Esophagus squamous epithelium (tissue), 5 donors: ENCODE data around the gene COMMD10. TPM values are rescaled to one million over a fixed set of nuclear protein-coding genes. Genes with fewer than 3 reads are reported as not detected.

Experiments used
- DNase-seq: peaks from one replicate; lab custom pipeline; 2025; lab: John Stamatoyannopoulos, UW
- H3K27ac ChIP-seq, 4 donors: fragments of 200-600 bp; sonication (generic); one replicate each; pipeline ENCODE4 v1.5.1; 2016 to 2019; ENCODE audit warnings: mild to moderate bottlenecking in 1 of 4
- H3K27me3 ChIP-seq, 4 donors: fragments of 200-600 bp; sonication (generic); 1 replicate in 3 of 4; 2 replicates in 1 of 4; pipeline versions ENCODE4 v1.5.1 to v1.6.0; 2017 to 2021; ENCODE audit warnings: antibody characterized with exemption in 1 of 4
- H3K36me3 ChIP-seq, 3 donors: fragments of 200-600 bp; sonication (generic); one replicate each; pipeline ENCODE4 v1.5.1; 2016 to 2019
- H3K4me1 ChIP-seq, 3 donors: fragments of 200-600 bp; sonication (generic); one replicate each; pipeline ENCODE4 v1.5.1; 2017 to 2019
- H3K4me3 ChIP-seq, 4 donors: fragments of 200-600 bp; sonication (generic); 1 replicate in 3 of 4; 2 replicates in 1 of 4; pipeline ENCODE4 v1.5.1; 2016 to 2019; ENCODE audit warnings: mild to moderate bottlenecking in 2 of 4, moderate library complexity in 1 of 4
- H3K9me3 ChIP-seq, 3 donors: fragments of 200-600 bp; sonication (generic); one replicate each; pipeline ENCODE4 v1.5.1; 2016 to 2019
- POLR2A ChIP-seq, 4 donors: fragments of 450-650 bp; IDR thresholded peaks; one replicate each; pipeline ENCODE4 v1.6.1; 2017; ENCODE audit warnings: antibody characterized with exemption in 4 of 4, mild to moderate bottlenecking in 4 of 4, moderate library complexity in 3 of 4
- whole genome bisulfite sequencing, 2 donors: methylation state at CpG; one replicate each; pipeline ENCODE4 v1.1.5; 2018; 5-methylcytosine and 5-hydroxymethylcytosine counted together
- intact Hi-C: fragments of 100-400 bp; cut with DNase I; formaldehyde crosslinking; loops from one replicate; pipeline ENCODE4 v1.15.0; 2022
- total RNA-seq, 4 donors: library from RNA; depleted of rRNA; stranded (reverse); fragments of >200 nt; gene quantifications; one replicate each; pipeline ENCODE4 v1.1.0, GENCODE V29; 2016
- TF ChIP-seq, protein P1 (sequence below), 6 experiments: fragments of 450-650 bp in 4 of 6; fragments of 200-600 bp in 2 of 6; sonication (generic) in 2 of 6; IDR thresholded peaks; one replicate each; pipeline ENCODE4 v1.5.1; 2016 to 2019; ENCODE audit warnings: antibody characterized with exemption in 6 of 6, mild to moderate bottlenecking in 4 of 6, moderate library complexity in 4 of 6
- donor health status: DM: yes; HTN: yes; CAD: no.

Gene COMMD10
- total RNA-seq, 4 donors from 2014 or later, result 14.1 to 29.0 (median 18.7) TPM

DNA sequence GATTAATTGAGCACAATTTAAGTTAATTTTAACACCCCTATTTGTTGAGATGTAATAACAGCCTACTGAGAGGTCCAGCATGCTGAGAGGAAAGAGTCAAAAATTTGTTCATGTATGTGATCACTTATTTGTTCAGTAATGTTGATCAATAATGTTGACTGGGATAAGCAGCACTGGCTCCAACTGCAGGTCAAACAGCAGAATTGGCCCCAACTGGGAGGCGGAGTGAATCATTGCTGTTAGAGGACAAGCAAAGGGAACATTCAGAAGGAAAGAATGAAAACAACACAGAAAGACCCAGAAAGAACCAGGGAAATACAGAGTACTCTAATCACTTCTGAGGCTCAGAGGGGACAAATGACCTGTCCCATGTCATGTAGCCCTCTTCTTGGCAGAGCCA is 221.1 kb downstream of the COMMD10 start:
- H3K36me3 ChIP-seq, result peaks cover 0 to 83% (median 0%) of the 10 kb centered on the region in 3 donors
- H3K4me1 ChIP-seq, result no peaks in the 10 kb centered on the region
- TF ChIP-seq, protein P1, sequence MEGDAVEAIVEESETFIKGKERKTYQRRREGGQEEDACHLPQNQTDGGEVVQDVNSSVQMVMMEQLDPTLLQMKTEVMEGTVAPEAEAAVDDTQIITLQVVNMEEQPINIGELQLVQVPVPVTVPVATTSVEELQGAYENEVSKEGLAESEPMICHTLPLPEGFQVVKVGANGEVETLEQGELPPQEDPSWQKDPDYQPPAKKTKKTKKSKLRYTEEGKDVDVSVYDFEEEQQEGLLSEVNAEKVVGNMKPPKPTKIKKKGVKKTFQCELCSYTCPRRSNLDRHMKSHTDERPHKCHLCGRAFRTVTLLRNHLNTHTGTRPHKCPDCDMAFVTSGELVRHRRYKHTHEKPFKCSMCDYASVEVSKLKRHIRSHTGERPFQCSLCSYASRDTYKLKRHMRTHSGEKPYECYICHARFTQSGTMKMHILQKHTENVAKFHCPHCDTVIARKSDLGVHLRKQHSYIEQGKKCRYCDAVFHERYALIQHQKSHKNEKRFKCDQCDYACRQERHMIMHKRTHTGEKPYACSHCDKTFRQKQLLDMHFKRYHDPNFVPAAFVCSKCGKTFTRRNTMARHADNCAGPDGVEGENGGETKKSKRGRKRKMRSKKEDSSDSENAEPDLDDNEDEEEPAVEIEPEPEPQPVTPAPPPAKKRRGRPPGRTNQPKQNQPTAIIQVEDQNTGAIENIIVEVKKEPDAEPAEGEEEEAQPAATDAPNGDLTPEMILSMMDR (IDR thresholded peaks at IDR 0.05), result no peak
- no peak for TF ChIP-seq POLR2A (IDR thresholded peaks at IDR 0.05)
- no peak overlapping the region for H3K4me3 ChIP-seq
- DNase-seq, result no peak
- no peaks in the 10 kb centered on the region for H3K27me3 ChIP-seq
- 100% methylated on average over 1 of the region's 1 CpG for WGBS, 2 donors
- peaks cover 0 to 51% (median 19%) of the 10 kb centered on the region in 3 donors for H3K9me3 ChIP-seq
- H3K27ac ChIP-seq, result no peak overlapping the region
- intact Hi-C loops, result no loop called here

DNA sequence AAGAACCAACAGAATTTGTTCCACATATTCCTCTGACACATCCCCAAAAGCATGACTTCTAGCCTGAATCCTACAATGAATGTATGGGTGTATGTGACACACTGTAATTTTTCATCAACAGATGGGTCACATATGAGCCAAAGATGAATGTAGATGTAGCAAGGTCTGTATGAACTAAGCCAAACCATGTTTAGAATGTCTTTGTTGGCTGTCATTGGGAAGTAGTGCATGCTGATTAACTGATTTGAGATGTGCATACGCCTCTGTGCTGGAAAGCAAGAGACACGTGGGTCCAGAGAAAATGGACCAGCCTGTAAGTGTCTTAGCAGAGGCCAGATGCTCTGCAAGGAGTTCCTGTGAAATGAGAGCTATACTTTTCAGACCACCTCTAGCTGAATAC is 222.0 kb downstream of the COMMD10 start:
- no peak overlapping the region for H3K4me3 ChIP-seq
- H3K9me3 ChIP-seq, result peaks cover 0 to 51% (median 21%) of the 10 kb centered on the region in 3 donors
- no peak for DNase-seq
- WGBS, 2 donors, result 93 to 95% methylated on average over 2 of the region's 2 CpGs
- no peaks in the 10 kb centered on the region for H3K27me3 ChIP-seq
- intact Hi-C loops, result no loop called here
- H3K4me1 ChIP-seq, result no peaks in the 10 kb centered on the region
- TF ChIP-seq, protein P1 (IDR thresholded peaks at IDR 0.05), result no peak
- no peak for TF ChIP-seq POLR2A (IDR thresholded peaks at IDR 0.05)
- H3K36me3 ChIP-seq, result peaks cover 0 to 78% (median 0%) of the 10 kb centered on the region in 3 donors
- H3K27ac ChIP-seq, result no peak overlapping the region

DNA sequence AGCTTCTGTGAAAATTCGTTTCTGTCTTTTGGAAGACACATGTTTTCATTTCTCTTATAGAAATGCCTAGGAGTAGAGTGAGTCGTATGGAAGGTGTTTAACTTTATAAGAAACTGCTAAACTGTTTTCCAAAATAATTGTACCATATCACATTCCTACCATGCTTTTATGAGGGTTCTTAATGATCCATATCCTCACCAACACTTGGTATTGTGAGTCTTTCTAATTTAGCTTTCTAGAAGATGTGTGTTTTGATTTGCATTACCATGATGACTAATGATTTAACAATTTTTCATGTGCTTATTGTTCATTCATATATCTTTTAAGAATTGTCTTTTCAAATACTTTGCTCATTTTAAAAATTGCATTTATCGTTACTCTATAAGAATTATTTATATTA is 223.6 kb downstream of the COMMD10 start:
- TF ChIP-seq, protein P1 (IDR thresholded peaks at IDR 0.05), result no peak
- TF ChIP-seq POLR2A (IDR thresholded peaks at IDR 0.05), result no peak
- no peaks in the 10 kb centered on the region for H3K27me3 ChIP-seq
- 91 to 94% methylated on average over 3 of the region's 3 CpGs for WGBS, 2 donors
- H3K36me3 ChIP-seq, result peaks cover 0 to 66% (median 0%) of the 10 kb centered on the region in 3 donors
- intact Hi-C loops, result no loop called here
- H3K9me3 ChIP-seq, result peaks cover 0 to 51% (median 21%) of the 10 kb centered on the region in 3 donors
- no peak overlapping the region for H3K4me3 ChIP-seq
- H3K4me1 ChIP-seq, result no peaks in the 10 kb centered on the region
- no peak for DNase-seq
- no peak overlapping the region for H3K27ac ChIP-seq

DNA sequence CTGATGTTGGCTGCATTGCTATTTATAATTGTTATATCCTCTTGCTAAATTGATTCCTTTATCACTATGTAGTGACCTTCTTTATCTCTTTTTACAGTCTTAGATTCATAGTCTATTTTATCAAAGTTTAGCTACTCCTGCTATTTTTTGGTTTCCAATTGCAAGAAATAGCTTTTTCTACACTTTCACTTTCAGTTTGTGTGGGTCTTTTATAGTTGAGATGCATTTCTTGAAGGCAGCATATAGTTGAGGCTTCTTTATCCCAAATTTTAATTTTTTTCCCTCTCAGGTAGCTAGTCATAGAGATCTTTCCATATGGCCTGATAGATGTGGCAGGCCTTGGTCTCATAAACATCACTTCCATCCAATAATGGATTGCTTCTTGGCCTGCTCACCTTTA is 228.5 kb downstream of the COMMD10 start:
- Histone ChIP-seq H3K27ac (no peak overlapping the region), H3K36me3 (peaks cover 0 to 39% (median 0%) of the 10 kb centered on the region in 3 donors), H3K4me1 (no peaks in the 10 kb centered on the region), H3K27me3 (no peaks in the 10 kb centered on the region), H3K9me3 (peaks cover 0 to 24% (median 7%) of the 10 kb centered on the region in 3 donors), H3K4me3 (no peak overlapping the region)
- intact Hi-C loops, result no loop called here
- DNase-seq, result no peak
- no peak for TF ChIP-seq POLR2A (IDR thresholded peaks at IDR 0.05)
- TF ChIP-seq, protein P1 (IDR thresholded peaks at IDR 0.05), result no peak

DNA sequence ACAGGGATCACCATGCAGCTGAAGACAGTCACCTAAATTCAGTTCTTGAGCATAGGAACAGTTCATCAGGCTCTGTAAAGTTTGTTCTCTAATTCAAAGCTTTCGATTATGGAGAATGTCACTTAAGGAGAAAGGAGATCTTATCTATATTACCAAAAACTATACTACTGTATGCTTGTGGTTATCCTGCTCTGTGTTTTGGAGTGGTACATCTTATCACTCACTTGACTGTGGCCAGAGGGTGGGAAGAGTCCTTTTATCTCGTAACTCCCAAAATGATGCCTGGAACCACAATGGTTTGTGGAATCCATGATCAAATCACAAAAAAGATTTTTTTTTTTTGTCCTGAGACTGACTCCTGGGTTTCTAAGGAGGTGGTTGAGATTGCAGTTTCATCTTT is 230.7 kb downstream of the COMMD10 start:
- intact Hi-C loops, result no loop called here
- DNase-seq, result no peak
- 85 to 86% methylated on average over 2 of the region's 2 CpGs for WGBS, 2 donors
- Histone ChIP-seq H3K4me1 (no peaks in the 10 kb centered on the region), H3K27ac (no peak overlapping the region), H3K9me3 (peaks cover 0 to 7% (median 6%) of the 10 kb centered on the region in 3 donors), H3K27me3 (no peaks in the 10 kb centered on the region), H3K4me3 (no peak overlapping the region), H3K36me3 (peaks cover 0 to 39% (median 0%) of the 10 kb centered on the region in 3 donors)
- TF ChIP-seq, protein P1 (IDR thresholded peaks at IDR 0.05), result no peak
